Measurements from ENCODE around the gene KRT85.

Gene KRT85

DNA sequence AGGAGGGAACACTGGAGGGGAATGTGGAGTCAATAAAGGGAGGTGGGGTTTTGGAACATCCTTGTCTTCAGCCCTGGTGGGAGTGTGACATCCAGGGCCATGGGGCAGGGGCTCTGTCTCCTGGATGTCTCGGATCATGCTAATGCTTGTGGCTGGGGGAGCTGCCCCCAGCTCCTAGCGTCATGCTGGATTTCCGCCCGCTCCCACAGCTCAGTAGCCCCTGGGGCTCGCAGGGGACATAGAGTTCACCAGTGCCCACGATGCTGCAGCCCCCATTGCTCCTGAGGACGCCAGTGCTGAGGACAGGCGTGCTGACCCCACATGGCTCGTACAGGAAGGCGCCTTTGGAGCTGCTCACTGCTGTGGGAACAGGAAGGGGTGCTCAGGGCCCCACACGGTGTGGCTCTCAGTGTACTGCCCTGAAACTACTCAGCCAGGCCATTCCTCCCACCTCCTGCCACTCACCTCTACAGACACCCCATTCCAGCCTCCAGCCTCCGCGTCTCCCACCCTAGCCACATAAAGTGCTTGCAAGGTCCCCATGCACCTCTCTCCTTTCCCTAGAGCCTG lies 27.6 kb upstream of the KRT85 start:
- H3K4me1 ChIP-seq (ENCODE audit: control insufficient read depth, insufficient read depth, low read length, poor library complexity, severe bottlenecking) = peaks cover 5% of the 10 kb centered on the region

DNA sequence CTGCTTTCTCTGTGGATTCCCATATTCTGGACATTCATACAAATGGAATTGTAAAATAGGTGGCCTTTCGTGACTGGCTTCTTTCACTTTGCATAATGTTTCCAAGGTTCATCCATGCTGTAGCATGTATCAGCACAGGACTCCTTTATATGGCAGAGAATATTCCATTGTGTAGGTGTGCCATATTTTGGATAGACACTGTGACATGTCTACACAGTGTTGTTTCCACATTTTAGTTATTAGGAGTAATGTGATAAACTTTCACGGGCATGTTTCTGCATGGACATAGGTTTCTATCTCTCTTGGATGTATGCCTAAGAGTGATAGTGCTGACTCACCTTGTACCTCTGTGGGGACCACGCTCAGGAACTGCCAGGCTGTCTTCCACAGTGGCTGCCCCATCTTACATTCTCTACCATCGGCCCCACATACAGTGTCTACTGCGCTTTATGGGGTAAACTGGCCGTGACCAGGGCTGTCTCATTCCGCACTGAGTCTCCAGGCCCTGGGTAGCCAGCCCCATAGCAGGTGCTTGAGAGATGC lies 25.3 kb upstream of the KRT85 start:
- Histone ChIP-seq H3K4me3 (ENCODE audit: extremely low read depth, insufficient read depth, low read length, poor library complexity, severe bottlenecking) (no peak overlapping the region), H3K9me3 (ENCODE audit: control insufficient read depth, low read length) (no peaks in the 10 kb centered on the region), H3K4me1 (ENCODE audit: control insufficient read depth, insufficient read depth, low read length, poor library complexity, severe bottlenecking) (peaks cover 13% of the 10 kb centered on the region), H3K36me3 (ENCODE audit: control insufficient read depth, insufficient read depth, low read length) (no peaks in the 10 kb centered on the region), H3K27ac (ENCODE audit: low read depth, low read length, severe bottlenecking) (no peak overlapping the region)
- WGBS, 2 experiments (ENCODE audit: insufficient coverage in 2 of 2) = 80 to 94% methylated on average over 5 to 6 of the region's 7 CpGs

More for the DNA sequence above, 27.6 kb upstream of the KRT85 start:
- H3K9me3 ChIP-seq (ENCODE audit: control insufficient read depth, low read length) = no peaks in the 10 kb centered on the region
- no peaks in the 10 kb centered on the region for H3K36me3 ChIP-seq (ENCODE audit: control insufficient read depth, insufficient read depth, low read length)
- no peak overlapping the region for H3K4me3 ChIP-seq (ENCODE audit: extremely low read depth, insufficient read depth, low read length, poor library complexity, severe bottlenecking)
- 87 to 91% methylated on average over 11 to 13 of the region's 13 CpGs for WGBS, 2 experiments (ENCODE audit: insufficient coverage in 2 of 2)
- H3K27ac ChIP-seq (ENCODE audit: low read depth, low read length, severe bottlenecking) = no peak overlapping the region

DNA sequence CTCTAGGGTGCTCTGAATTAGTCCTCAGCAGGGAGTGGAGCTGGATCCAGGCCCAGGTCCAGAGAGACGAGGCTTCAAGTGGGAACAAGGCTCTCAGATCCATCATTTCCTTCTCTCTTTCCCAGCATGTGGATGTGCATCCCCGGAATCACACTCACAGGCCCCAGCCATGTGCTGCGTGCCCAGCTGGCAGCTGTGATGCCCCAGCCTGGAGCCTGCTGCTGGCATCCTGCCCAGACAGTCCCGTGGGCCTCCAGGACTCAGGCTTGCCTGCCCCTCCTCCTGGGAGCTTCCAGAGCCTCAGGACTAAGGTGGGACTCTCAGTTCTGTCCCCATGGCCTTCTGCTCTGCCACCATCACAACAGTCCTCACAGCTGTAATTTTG lies 24.3 kb upstream of the KRT85 start:
- Histone ChIP-seq H3K36me3 (ENCODE audit: control insufficient read depth, insufficient read depth, low read length) (no peaks in the 10 kb centered on the region), H3K4me1 (ENCODE audit: control insufficient read depth, insufficient read depth, low read length, poor library complexity, severe bottlenecking) (peaks cover 13% of the 10 kb centered on the region), H3K4me3 (ENCODE audit: extremely low read depth, insufficient read depth, low read length, poor library complexity, severe bottlenecking) (no peak overlapping the region), H3K27ac (ENCODE audit: low read depth, low read length, severe bottlenecking) (no peak overlapping the region), H3K9me3 (ENCODE audit: control insufficient read depth, low read length) (no peaks in the 10 kb centered on the region)
- WGBS, 2 experiments (ENCODE audit: insufficient coverage in 2 of 2) = 84 to 94% methylated on average over 4 of the region's 4 CpGs

DNA sequence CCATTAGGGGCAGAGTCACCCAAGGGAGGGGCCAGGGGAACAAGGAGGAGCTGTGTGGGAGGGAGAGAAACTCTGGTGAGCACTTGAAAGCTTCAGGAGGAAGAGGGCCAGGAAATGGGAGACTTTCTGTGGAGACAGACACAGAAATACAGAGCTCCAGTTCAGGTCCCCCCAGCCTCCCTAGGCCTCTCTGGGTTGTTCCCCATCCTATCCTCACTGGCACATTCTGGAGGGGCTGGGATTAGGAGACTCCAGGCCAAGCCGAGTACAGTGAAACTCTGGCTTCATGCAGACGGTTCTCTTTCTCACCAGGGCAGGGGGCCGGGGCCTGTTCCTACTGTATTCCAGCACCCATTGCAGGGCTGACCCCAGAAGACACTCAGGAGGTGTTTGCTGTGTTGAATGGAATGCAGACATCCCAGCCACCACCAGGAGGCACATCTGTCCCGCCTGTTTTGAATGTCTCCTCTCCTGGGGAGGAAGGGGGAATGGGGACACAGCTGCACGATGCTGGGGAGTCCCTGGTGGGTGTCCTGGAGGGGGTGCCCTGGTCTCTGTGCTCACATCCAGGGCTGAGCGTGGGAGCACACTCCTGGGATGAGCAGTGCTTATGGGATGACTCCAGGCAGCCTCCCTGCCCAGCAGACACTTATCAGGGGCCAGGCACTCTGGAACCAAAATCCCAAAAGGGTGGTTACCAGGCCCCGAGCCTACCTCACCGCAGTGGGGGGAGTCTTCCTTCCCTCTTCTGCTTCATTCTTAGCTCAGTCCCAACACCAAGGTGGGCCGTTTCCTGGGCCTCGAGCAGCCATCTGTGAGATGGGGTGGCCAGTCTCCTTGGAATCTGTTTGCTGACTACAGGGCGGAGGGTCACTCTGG lies 23.7 kb upstream of the KRT85 start:
- Histone ChIP-seq H3K4me3 (ENCODE audit: extremely low read depth, insufficient read depth, low read length, poor library complexity, severe bottlenecking) (no peak overlapping the region), H3K36me3 (ENCODE audit: control insufficient read depth, insufficient read depth, low read length) (no peaks in the 10 kb centered on the region), H3K9me3 (ENCODE audit: control insufficient read depth, low read length) (no peaks in the 10 kb centered on the region), H3K4me1 (ENCODE audit: control insufficient read depth, insufficient read depth, low read length, poor library complexity, severe bottlenecking) (peaks cover 13% of the 10 kb centered on the region), H3K27ac (ENCODE audit: low read depth, low read length, severe bottlenecking) (no peak overlapping the region)
- WGBS, 2 experiments (ENCODE audit: insufficient coverage in 2 of 2) = 63 to 64% methylated on average over 7 to 9 of the region's 11 CpGs

DNA sequence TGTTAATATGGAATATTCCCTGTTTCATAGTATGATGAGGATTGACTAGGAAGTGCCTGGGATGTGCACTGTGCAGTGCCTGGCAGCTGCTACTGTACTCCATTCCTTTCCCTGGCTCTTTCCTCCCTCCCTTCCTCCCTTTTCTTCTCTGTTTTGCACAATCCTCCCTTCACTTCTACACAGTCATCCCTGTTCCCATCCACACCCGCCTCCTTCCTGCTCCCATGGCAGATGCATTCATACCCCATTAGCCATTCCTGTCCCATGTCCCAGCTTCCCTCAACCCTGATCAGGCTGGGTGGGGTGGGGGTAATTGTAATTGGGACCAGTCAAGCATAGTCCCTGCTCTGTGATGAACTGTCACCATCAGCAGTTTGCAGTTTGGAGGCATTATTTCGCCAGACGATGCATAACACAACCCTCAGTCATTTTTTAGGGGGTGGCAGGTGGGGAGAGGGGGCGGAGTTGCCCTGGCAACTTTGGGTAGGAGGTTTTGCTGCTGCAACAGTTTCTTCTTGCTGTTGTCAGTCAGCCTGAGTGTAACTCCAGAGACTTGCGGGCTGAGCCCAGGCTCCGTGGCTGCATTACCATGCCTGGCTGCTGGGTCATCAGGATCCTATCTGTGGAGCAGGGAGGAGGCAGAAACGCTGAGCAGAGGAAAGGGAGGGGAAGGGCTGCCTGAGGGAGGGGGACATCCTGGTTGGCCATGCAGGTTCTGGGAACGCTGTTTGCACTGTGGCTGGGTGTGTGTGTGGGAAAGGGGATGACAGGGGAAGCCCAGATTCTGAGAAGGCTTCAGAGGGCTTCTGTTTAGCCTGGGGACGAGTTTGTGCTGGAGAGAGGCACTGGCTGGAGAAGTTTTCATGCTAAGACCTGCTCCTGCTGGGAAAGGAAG lies 22.3 kb upstream of the KRT85 start:
- 40 to 56% methylated on average over 6 to 7 of the region's 9 CpGs for WGBS, 2 experiments (ENCODE audit: insufficient coverage in 2 of 2)
- Histone ChIP-seq H3K4me3 (ENCODE audit: extremely low read depth, insufficient read depth, low read length, poor library complexity, severe bottlenecking) (no peak overlapping the region), H3K4me1 (ENCODE audit: control insufficient read depth, insufficient read depth, low read length, poor library complexity, severe bottlenecking) (peaks cover 13% of the 10 kb centered on the region), H3K9me3 (ENCODE audit: control insufficient read depth, low read length) (no peaks in the 10 kb centered on the region), H3K27ac (ENCODE audit: low read depth, low read length, severe bottlenecking) (no peak overlapping the region), H3K36me3 (ENCODE audit: control insufficient read depth, insufficient read depth, low read length) (no peaks in the 10 kb centered on the region)

DNA sequence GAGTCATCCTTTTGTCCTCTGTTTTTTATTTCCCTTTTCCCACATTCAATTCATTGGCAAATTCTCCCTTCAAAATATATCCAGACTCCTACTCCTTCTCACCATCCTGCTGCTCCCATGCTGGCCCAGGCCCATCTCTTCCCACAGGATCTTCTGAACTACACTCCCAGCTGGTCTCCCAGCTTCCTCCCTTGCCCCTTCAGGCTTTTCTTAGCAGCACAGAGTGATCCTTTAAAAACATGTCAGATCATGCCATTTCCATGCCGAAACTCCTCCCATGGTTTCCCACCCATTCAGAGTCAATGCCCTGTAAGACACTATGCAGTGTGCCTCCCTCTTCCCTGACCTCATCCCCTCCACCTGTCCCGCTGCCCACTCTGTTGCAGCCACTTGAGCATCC lies 20.6 kb upstream of the KRT85 start:
- Histone ChIP-seq H3K27ac (ENCODE audit: low read depth, low read length, severe bottlenecking) (no peak overlapping the region), H3K36me3 (ENCODE audit: control insufficient read depth, insufficient read depth, low read length) (no peaks in the 10 kb centered on the region), H3K4me3 (ENCODE audit: extremely low read depth, insufficient read depth, low read length, poor library complexity, severe bottlenecking) (no peak overlapping the region), H3K4me1 (ENCODE audit: control insufficient read depth, insufficient read depth, low read length, poor library complexity, severe bottlenecking) (peaks cover 13% of the 10 kb centered on the region), H3K9me3 (ENCODE audit: control insufficient read depth, low read length) (no peaks in the 10 kb centered on the region)
- 79 to 92% methylated on average over 2 of the region's 2 CpGs for WGBS, 2 experiments (ENCODE audit: insufficient coverage in 2 of 2)

DNA sequence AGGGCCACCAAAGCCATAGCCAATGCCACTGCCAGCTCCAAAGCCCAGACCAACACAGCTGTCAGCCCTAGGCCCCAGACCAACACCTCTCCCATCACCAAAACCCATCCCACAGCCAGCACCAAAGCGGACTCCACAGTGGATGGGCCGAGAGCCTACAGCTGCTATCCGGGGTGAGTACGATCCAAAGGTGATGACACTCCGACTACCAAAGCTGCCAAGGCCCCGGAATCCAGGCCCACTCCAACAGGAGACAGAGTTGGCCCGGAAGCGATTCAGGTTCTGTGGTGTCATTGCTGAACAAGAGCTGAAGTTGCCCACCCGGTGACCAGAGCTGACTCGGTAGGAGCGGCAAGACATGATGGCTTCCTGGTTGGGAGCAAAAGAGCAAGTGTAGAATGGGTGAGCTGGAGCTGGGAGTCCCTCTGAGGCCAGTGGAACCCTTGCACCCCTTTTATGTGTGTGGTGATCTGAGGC lies 18.0 kb upstream of the KRT85 start, which contains the start of gene KRT84:
TSS of gene KRT84 (minus strand) at position 427 of the 477 bp plus-strand sequence. CDS start at position 360, 67 bp downstream.
- WGBS, 2 experiments (ENCODE audit: insufficient coverage in 2 of 2) = 93 to 94% methylated on average over 10 to 11 of the region's 11 CpGs
- H3K4me1 ChIP-seq (ENCODE audit: control insufficient read depth, insufficient read depth, low read length, poor library complexity, severe bottlenecking) = peaks cover 7% of the 10 kb centered on the region
- no peaks in the 10 kb centered on the region for H3K36me3 ChIP-seq (ENCODE audit: control insufficient read depth, insufficient read depth, low read length)
- H3K9me3 ChIP-seq (ENCODE audit: control insufficient read depth, low read length) = no peaks in the 10 kb centered on the region
- H3K27ac ChIP-seq (ENCODE audit: low read depth, low read length, severe bottlenecking) = no peak within 1 kb of the TSS
- no peak within 1 kb of the TSS for H3K4me3 ChIP-seq (ENCODE audit: extremely low read depth, insufficient read depth, low read length, poor library complexity, severe bottlenecking)

DNA sequence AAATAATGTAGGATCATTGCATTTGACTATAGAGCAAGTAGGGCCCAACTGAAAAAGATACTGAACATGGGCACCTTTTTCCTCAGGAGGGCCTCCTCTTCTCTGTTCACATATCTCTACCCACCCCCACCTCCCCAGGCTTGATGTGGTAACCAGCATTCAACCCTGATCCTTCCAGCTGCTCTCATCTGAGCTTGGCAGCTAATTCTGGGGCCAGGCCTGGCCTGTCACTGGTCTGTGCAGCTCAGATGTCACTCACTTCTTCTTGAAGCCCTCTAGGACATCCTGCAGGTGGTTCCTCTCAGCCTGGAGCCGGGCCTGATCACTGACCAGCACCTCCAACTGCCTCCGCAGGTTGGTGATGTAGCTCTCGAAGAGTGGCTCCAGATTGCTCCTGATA lies 16.1 kb upstream of the KRT85 start:
- Histone ChIP-seq H3K36me3 (ENCODE audit: control insufficient read depth, insufficient read depth, low read length) (no peaks in the 10 kb centered on the region), H3K4me1 (ENCODE audit: control insufficient read depth, insufficient read depth, low read length, poor library complexity, severe bottlenecking) (no peaks in the 10 kb centered on the region), H3K9me3 (ENCODE audit: control insufficient read depth, low read length) (no peaks in the 10 kb centered on the region), H3K4me3 (ENCODE audit: extremely low read depth, insufficient read depth, low read length, poor library complexity, severe bottlenecking) (no peak overlapping the region), H3K27ac (ENCODE audit: low read depth, low read length, severe bottlenecking) (no peak overlapping the region)
- 90 to 97% methylated on average over 1 to 3 of the region's 3 CpGs for WGBS, 2 experiments (ENCODE audit: insufficient coverage in 2 of 2)

DNA sequence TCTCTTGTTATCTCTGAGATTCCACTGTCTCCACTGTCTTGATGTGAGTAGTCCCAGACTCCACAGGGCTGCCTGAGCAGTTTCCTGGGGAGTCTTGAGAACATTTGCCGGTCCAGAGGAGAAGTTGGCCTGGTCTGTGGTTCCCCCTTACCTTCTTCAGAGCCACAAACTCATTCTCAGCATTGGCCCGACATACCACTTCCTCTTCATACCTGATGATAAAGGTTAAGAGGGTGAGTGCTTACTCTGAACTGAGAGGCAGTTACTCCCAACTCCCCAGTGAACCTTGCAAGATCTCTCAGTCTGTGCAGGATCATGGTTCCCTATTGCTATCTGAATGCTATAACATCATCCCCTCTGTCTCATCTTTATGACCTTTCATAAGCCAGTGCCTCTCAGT lies 15.6 kb upstream of the KRT85 start:
- no peak overlapping the region for H3K27ac ChIP-seq (ENCODE audit: low read depth, low read length, severe bottlenecking)
- WGBS, 2 experiments (ENCODE audit: insufficient coverage in 2 of 2) = 71% methylated on average over 1 of the region's 2 CpGs
- H3K4me3 ChIP-seq (ENCODE audit: extremely low read depth, insufficient read depth, low read length, poor library complexity, severe bottlenecking) = no peak overlapping the region
- no peaks in the 10 kb centered on the region for H3K36me3 ChIP-seq (ENCODE audit: control insufficient read depth, insufficient read depth, low read length)
- H3K4me1 ChIP-seq (ENCODE audit: control insufficient read depth, insufficient read depth, low read length, poor library complexity, severe bottlenecking) = no peaks in the 10 kb centered on the region
- H3K9me3 ChIP-seq (ENCODE audit: control insufficient read depth, low read length) = no peaks in the 10 kb centered on the region

DNA sequence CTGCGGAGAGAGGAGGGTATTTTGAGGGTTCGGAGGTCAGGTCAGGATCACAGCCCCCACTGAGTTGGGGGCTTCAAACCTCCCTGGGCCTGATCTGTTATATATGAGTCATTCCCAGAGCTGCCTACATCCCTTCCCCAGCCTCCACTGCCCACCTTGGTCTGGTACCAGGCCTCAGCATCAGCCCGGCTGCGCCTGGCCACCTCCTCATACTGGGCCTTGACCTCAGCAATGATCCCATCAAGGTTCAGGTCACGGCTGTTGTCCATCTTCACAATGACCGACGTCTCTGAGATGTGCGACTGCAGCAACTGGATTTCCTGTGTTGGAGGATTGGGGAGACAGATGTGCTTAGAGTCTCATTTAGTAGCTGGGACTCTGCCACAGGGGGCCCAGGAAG lies 13.9 kb upstream of the KRT85 start:
- WGBS, 2 experiments (ENCODE audit: insufficient coverage in 2 of 2) = 86 to 96% methylated on average over 5 to 6 of the region's 8 CpGs
- no peak overlapping the region for H3K4me3 ChIP-seq (ENCODE audit: extremely low read depth, insufficient read depth, low read length, poor library complexity, severe bottlenecking)
- H3K36me3 ChIP-seq (ENCODE audit: control insufficient read depth, insufficient read depth, low read length) = no peaks in the 10 kb centered on the region
- no peak overlapping the region for H3K27ac ChIP-seq (ENCODE audit: low read depth, low read length, severe bottlenecking)
- H3K9me3 ChIP-seq (ENCODE audit: control insufficient read depth, low read length) = no peaks in the 10 kb centered on the region
- no peaks in the 10 kb centered on the region for H3K4me1 ChIP-seq (ENCODE audit: control insufficient read depth, insufficient read depth, low read length, poor library complexity, severe bottlenecking)

All from mesodermal cell (in vitro differentiated cells).